GM19025 (cell line): ENCODE results near the gene YRDC.
A peak's percentile ranks its signal among the peaks of the same experiment; 100 is the strongest.

Source experiments
- ATAC-seq: cut with Tn5 transposase; IDR thresholded peaks from one replicate; pipeline ENCODE4 v1.9.1; 2021; ENCODE audit warnings: mild to moderate bottlenecking, low read depth, moderate library complexity; ENCODE audit not compliant: unreplicated experiment

YRDC gene

GRCh38 chr1:37807555-37808368 is at the start of gene YRDC, which contains the start of gene C1orf122:
Gene YRDC, minus strand, starts transcription at chr1:37808208. Its CDS starts 28 bp downstream, at chr1:37808180.
Gene C1orf122, plus strand, starts transcription at chr1:37807790. Its CDS starts 615 bp downstream, at chr1:37808405.
- ATAC-seq = peak; percentile 87

GRCh38 chr1:37854406-37854805 is 46.4 kb upstream of the YRDC start:
- ATAC-seq = no peak

GRCh38 chr1:37853157-37853556 is 45.1 kb upstream of the YRDC start:
- ATAC-seq = no peak

GRCh38 chr1:37851782-37852210 is 43.8 kb upstream of the YRDC start:
- ATAC-seq = no peak

- no peak for ATAC-seq
These were observed 43.3 kb upstream of the YRDC start for GRCh38 chr1:37851262-37851661.

GRCh38 chr1:37850352-37850955 is 42.4 kb upstream of the YRDC start:
- no peak for ATAC-seq

- ATAC-seq = no peak
These were observed 41.5 kb upstream of the YRDC start for GRCh38 chr1:37849480-37849879.

GRCh38 chr1:37846647-37847339 is 38.8 kb upstream of the YRDC start:
- ATAC-seq = no peak

GRCh38 chr1:37845786-37846185 is 37.8 kb upstream of the YRDC start:
- ATAC-seq = no peak

- no peak for ATAC-seq
These were observed 37.1 kb upstream of the YRDC start for GRCh38 chr1:37845049-37845646.

GRCh38 chr1:37844536-37844935 is 36.5 kb upstream of the YRDC start:
- no peak for ATAC-seq

- ATAC-seq = no peak
These were observed 33.6 kb upstream of the YRDC start for GRCh38 chr1:37841652-37842051.

- ATAC-seq = no peak
These were observed 32.7 kb upstream of the YRDC start for GRCh38 chr1:37840711-37841110.

GRCh38 chr1:37839676-37840075 is 31.7 kb upstream of the YRDC start:
- no peak for ATAC-seq

- ATAC-seq = no peak
These were observed 28.8 kb upstream of the YRDC start for GRCh38 chr1:37836788-37837187.

GRCh38 chr1:37831809-37832208 is 23.8 kb upstream of the YRDC start:
- no peak for ATAC-seq

- ATAC-seq = no peak
These were observed 23.1 kb upstream of the YRDC start for GRCh38 chr1:37831109-37831508.

GRCh38 chr1:37828410-37829074 is 20.5 kb upstream of the YRDC start:
- no peak for ATAC-seq

GRCh38 chr1:37825506-37825905 is 17.5 kb upstream of the YRDC start:
- ATAC-seq = no peak

- no peak for ATAC-seq
These were observed 16.0 kb upstream of the YRDC start for GRCh38 chr1:37824001-37824400.
